SU-DHL-6 (cell line): ENCODE data around the gene AKTIP.

Experiments
- CTCF ChIP-seq: fragments of 200-600 bp; sonication (generic); IDR thresholded peaks from one replicate; pipeline ENCODE4 v1.5.1; 2017; ENCODE audit warnings: antibody characterized with exemption, mild to moderate bottlenecking, low read length, moderate library complexity; ENCODE audit not compliant: insufficient read depth, poor library complexity, severe bottlenecking
- EZH2phosphoT487 ChIP-seq: fragments of 200-600 bp; sonication (generic), shearing (Covaris generic); conservative IDR thresholded peaks from 2 replicates; pipeline ENCODE4 v1.6.1; 2018; ENCODE audit warnings: mild to moderate bottlenecking, antibody characterized with exemption, low read length, moderate library complexity, mixed read lengths

- TF ChIP-seq CTCF (no peak), EZH2phosphoT487 (no peak)
These were observed 10.5 kb downstream of the AKTIP start for GRCh38 chr16:53492503-53492902.
